ENCODE measurements around the gene NT5C2.
"Not testable (repeated sequence)": the region's sequence is repeated elsewhere in the genome, so short reads cannot be mapped to it uniquely, and the experiment has no call there.

NT5C2 gene

DNA sequence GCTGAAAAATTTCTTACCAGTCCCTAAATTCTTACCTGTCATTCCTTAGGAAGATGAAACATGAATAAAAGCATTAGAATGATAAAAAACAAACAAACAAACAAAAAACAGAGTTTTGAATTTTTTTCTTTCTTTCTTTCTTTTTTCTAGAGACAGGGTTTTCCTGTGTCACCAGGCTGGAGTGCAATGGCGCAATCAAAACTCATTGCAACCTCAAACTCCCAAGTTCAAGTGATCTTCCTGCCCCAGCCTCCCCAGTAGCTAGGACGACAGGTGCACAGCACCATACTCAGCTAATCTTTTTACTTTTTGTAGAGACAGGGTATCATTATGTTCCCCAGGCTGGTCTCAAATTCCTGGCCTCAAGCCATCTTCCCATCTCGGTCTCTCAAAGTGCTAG is 26.5 kb downstream of the NT5C2 start:
- in situ Hi-C loops (cut with MboI; ENCODE audit: low sequenced_read_pairs), result no loop called here

DNA sequence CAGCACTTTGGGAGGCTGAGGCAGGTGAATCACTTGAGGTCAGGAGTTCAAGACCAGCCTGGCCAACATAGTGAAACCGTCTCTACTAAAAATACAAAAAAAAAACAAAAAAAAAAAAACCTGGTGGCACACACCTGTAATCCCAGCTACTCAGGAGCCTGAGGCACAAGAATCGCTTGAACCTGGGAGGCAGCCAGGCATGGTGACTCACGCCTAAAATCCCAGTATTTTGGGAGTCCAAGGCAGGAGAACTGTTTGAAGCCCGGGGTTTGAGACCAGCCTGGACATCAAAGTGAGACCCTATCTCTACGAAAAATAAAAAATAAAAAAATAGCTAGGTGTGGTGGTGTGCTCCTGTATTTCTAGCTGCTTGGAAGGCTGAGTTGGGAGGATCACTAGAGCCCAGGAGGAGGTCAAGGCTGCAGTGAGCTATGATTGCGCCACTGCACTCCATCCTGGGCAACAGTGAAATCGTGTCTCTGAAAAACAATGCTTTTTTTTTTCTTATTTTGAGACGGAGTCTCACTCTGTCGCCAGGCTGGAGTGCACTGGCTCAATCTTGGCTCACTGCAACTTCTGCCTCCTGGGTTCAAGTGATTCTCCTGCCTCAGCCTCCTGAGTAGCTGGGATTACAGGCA is 29.2 kb downstream of the NT5C2 start:
- in situ Hi-C loops (cut with MboI; ENCODE audit: low sequenced_read_pairs), result not testable (repeated sequence)

DNA sequence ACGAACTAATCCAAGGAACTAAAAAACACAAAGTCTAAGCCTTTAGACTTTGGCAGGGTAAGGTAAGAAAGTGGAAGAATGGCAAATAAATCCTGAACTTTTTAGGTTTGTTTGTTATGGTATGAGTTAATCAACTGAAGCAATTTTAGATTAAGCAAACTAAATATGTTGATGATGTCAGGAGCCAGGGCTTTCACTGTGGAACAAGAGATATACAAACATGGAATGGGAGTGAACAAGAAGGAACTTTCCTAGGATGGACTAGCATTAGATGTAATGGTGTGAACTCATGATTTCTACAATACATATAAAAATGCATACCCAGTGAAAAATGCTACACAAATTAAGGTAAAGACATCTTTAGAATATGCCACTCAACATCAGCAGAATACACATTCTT is 35.8 kb downstream of the NT5C2 start:
- in situ Hi-C loops (cut with MboI; ENCODE audit: low sequenced_read_pairs), result no loop called here

DNA sequence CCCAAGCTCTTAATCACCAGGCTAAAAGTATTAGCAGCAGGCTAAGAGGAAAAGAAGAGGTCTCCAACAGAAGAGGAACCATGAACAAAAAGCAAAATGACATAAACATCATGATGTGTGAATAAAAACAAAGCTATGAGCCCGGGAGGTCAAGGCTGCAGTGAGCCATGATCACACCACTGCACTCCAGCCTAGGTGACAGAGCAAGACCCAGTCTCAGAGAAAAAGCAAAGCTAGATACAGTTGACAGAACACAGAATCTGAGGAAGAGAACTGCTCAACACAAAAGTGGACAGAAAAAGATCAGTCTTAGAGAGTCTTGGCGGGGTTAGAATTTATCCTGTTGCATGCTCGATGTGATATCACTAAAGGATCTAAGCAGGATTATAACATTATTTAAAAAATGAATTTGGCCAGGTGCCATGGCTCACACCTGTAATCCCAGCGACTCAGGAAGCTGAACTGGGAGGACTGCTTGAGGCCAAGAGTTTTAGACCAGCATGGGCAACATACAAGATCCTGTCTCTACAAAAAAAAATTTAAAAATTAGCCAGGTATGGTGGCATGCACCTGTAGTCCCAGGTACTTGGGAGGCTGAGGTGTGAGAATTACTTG is 37.5 kb downstream of the NT5C2 start:
- in situ Hi-C loops (cut with MboI; ENCODE audit: low sequenced_read_pairs), result no loop called here

DNA sequence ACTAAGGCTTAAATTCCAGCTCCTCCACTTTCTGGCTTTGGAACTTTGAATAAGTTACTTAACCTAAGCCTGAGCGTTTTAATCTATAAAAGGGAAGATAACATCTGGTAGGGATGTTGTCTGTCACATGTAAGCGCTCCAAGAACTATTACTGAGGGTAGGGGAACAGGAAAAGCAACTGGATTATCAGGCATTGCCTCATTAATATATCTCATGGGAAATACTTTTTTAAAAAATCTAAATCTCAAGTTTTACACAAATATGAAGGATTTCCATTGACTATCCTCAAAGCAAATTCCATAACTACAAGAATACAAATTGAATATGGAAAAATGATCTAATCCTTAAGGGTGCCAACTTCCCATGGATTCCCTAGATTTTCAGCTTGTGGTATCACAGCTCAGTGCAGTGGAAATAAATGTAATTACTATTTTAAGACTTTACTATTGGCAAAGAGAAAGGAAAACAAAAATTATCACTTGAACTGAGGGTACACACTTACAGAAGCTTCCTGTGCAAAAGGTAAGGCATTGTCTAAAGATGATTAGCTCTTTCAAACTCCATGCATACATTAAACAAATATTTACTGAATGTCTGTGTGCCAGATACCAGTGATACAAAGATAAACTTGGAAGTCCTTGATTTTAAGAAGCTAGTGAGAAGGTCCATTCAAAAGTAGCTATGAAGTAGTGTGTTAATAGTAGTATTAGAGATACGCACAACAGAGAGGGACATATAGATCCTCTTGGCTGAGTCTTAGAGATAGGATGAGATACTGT is 38.4 kb downstream of the NT5C2 start:
- in situ Hi-C loops (cut with MboI; ENCODE audit: low sequenced_read_pairs), result no loop called here

DNA sequence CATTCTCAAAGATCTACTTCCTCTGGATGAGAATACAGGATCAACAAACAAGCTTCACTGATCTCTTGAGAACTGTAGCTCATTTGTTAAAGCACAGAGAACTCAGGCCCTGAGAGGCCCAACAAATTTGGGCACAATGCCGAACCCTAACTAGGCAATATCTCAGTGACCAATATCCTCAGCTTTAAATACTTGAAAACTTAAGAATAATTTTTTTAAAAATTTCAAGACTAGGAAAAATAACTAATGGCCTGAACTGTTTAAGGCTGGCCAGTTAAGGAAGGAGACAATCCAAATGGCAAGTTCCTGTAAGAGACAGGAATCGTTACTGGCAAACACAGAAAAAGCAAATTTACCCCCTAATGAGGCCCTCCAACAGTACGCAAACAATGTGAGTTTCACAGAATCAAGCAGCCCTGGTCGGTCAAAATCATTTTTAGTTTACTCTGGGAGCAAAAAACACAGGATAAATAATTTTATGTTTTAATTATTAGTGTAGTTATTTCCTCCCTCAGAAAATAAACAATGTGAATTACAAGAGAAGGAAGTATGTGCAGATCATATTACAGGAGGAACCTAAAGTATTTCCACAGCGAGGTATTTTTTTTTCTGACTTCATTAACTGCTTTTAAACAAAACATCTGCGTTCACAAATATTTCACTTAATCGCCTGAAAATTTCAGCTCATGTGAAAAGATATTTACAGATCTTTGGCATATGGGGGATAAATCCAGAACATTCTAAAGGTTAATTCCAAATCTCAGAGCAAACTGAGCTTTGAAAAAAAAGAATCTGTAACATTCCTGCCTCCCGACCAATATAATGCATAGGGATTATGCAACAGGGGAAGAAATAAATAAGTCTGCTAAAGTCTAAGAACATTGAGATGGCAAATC is 39.5 kb downstream of the NT5C2 start:
- in situ Hi-C loops (cut with MboI; ENCODE audit: low sequenced_read_pairs), result no loop called here

DNA sequence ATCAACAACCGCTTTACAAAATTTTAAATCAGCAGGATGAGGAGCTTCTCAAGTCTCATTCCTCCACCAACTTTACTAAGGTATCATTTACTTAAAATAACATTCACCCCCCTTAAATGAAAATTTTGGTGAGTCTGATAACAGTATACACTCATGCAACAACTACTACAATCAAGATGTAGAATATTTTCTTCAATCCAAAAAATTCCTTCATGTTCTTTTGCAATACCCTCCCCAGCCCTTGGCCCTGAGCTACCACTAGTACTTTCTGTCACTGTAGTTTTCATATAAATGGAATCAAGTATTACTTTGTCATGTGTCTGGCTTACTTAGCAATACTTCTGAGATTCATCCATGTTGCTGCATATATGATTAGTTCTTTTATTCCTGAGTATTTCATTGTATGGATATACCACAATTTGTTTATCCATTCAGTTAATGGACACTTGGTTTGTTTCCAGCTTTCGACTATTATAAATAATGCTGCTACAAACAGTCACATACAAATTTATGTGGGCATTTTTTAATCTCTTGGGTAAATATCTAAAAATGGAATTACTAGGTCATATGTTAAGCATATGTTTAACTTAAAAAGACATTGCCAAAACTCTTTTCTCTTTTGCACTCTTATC is 43.0 kb downstream of the NT5C2 start:
- in situ Hi-C loops (cut with MboI; ENCODE audit: low sequenced_read_pairs), result no loop called here

DNA sequence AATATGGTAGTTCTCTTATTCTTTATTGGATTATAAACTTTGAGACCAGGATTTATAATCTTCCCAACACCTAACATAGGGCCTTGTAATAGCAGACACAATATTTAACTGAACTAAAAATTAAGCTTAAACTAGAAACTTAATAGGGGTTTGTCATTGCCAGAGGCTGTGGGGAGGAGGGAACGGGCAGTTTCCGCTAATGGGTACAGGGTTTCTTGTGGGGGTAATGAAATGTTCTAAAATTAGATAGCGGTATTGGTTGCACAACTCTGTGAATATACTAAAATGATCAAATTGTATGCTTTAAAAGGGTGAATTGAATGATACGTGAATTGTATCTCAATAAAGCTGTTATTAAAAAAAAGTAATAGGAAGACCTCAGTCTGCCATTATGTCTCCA is 45.4 kb downstream of the NT5C2 start:
- in situ Hi-C loops (cut with MboI; ENCODE audit: low sequenced_read_pairs), result no loop called here

DNA sequence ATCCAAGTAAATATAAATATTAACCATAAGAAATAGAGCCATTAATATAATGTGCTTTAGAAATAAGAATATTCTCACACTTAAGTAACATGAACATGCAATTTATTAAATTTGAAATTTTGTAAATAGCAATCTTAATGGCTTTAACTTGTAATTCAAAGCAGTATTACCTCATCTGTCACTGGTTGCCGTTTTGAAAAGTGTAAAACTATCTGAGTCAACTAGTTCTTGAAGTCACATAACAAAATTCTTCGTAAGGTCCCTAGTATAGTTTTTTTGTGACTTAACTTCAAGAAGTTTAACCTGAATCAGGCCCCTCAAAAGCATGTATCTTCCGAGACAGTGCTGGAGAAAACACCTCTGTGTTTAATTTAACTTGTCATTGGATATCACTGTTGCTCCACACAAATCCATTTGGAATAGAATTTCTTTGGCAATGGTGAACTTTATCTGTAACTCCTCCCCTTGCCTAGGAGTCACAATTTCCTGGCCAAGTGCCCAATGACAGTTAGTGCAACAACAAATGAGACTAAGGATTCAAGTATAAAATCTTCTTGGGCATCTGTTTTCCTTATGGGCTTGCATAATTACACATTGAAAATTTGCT is 47.1 kb downstream of the NT5C2 start:
- in situ Hi-C loops (cut with MboI; ENCODE audit: low sequenced_read_pairs), result no loop called here

DNA sequence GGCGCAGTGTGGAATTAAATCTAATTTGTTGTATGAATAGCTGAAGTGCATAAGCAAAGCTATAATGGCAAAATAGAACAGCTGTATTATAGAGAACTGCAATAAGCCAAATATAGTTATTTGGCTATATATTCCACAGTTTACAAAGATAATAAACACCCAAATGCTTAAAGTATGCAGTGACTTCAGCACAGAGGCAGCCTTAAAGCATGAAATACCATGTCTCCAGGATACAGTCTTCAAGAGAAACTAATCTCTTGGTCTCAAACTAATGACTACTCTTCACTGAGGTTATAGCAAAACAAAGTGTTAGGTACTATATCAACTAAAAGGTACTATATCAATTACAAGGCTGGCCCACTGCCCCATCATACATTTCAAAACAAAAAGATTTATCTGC is 48.0 kb downstream of the NT5C2 start:
- in situ Hi-C loops (cut with MboI; ENCODE audit: low sequenced_read_pairs), result no loop called here

DNA sequence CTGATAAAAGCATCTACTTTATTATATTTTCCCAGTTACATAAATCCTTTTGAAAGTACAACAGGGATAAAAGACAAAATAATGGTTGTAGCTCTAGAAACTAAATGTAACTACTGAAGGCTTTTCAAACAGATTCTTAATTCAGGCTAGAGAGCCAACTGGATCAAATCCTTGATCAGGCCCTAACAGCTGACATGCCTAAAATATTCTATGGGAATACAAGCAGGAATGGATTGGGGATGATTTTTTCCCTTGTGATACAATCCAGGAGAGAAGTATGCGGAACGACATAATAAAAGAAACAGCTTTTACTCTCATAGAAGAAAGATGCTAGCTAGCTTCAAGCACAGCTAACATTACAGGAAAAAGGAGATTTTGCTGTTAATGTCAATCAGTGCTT is 49.0 kb downstream of the NT5C2 start:
- in situ Hi-C loops (cut with MboI; ENCODE audit: low sequenced_read_pairs), result no loop called here

DNA sequence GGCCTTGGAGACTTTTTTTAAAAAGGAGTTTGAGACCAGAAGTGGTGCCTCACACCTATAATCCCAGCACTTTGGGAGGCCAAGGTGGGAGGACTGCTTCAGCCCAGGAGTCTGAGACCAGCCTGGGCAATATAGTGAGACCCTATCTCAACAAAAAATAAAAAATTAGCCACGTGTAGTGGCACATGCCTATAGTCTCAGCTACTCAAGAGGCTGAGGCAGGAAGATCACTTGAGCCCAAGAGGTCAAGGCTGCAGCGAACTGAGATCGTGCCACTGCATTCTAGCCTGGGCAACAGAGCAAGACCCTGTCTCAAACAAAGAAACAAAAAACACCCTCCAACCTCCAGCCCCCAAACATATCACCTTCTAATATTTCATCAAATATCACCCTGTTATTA is 49.4 kb downstream of the NT5C2 start:
- in situ Hi-C loops (cut with MboI; ENCODE audit: low sequenced_read_pairs), result not testable (repeated sequence)

DNA sequence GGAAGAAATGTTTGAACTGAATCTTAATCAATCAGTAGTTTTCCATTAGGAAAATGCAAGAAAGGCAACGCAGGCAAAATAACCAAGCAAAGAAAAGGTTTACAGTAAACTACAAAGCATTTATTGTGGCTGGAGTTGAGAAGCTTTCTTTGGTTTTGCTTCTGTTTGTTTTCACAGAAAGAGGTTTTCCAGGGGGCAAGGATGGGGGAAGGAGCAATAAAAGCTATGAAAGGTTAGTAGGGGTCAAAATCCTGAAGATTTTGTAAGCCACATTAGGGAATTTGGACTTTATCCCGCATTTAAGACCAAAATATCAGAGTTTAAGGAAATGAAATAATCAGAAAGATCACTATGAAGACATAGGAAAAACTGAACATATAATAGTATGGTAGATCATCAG is 51.1 kb downstream of the NT5C2 start:
- in situ Hi-C loops (cut with MboI; ENCODE audit: low sequenced_read_pairs), result no loop called here

DNA sequence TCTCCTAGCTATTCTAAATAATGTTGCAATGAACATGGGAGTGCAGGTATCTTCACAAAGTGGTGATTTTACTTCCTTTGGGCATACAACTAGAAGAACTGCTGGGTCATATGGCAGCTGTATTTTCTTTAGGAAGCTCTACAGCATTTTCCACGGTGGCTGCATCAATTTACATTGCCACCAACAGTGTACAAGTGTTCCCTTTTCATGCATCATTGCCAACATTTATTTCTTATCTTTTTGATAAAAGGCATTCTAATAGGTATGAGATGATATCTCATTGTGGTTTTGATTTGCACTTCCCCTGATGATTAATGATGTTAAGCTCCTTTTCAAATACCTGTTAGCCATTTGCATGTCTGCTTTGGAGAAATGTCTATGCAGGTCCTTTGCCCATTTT is 52.6 kb downstream of the NT5C2 start:
- in situ Hi-C loops (cut with MboI; ENCODE audit: low sequenced_read_pairs), result no loop called here

DNA sequence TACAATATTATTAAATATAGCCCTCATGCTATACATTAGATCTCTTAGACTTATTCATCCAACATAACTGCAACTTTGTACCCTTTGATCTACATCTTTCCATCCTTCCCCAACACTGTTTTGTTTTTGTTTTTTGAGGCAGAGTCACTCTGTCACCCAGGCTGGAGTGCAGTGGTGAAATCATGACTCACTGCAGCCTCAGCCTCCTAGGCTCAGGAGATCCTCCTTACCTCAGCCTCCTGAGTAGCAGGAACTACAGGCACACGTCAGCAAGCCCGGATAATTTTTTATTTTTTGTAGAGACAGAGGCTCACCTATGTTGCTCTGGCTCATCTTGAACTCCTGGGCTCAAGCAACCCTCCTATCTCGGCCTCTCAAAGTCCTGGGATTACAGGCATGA is 53.3 kb downstream of the NT5C2 start:
- in situ Hi-C loops (cut with MboI; ENCODE audit: low sequenced_read_pairs), result no loop called here

DNA sequence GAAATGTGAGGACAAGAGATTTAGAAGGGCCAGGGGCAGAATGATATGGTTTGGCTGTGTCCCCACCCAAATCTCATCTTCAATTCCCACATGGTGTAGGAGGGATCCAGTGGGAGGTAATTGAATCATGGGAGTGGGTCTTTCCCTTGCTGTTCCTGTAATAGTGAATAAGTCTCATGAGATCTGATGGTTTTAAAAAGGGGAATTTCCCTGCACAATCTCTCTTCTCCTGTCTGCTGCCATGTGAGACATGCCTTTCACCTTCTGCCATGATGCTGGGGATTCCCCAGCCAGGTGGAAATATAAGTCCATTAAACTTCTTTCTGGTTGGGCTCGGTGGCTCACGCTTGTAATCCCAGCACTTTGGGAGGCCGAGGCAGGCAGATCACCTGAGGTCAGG is 57.9 kb downstream of the NT5C2 start:
- in situ Hi-C loops (cut with MboI; ENCODE audit: low sequenced_read_pairs), result not testable (repeated sequence)

DNA sequence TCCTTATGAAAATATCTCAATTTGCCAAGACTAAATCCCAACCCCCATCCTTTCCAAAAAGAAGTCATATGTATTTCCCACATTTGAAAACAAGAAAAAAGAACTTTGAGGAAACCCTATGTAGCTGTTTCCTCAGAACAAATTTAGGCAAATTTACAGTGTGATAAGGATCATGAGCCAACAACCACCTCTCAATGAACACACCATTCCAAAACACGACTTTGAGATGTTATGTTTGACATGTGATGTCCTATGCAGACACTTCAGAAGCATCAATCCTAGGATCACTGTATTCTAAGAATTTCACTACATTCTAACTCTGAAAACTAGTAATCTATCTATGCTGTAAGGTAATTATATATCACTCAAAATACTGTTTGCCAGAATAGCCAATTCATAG is 62.2 kb downstream of the NT5C2 start:
- in situ Hi-C loops (cut with MboI; ENCODE audit: low sequenced_read_pairs), result no loop called here

DNA sequence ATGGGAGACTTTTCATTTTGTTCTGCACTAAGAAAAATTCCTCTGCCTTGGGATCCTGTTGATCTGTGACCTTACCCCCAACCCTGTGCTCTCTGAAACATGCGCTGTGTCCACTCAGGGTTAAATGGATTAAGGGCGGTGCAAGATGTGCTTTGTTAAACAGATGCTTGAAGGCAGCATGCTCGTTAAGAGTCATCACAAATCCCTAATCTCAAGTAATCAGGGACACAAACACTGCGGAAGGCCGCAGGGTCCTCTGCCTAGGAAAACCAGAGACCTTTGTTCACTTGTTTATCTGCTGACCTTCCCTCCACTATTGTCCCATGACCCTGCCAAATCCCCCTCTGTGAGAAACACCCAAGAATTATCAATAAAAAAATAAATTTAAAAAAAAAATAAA is 62.9 kb downstream of the NT5C2 start:
- in situ Hi-C loops (cut with MboI; ENCODE audit: low sequenced_read_pairs), result not testable (repeated sequence)

DNA sequence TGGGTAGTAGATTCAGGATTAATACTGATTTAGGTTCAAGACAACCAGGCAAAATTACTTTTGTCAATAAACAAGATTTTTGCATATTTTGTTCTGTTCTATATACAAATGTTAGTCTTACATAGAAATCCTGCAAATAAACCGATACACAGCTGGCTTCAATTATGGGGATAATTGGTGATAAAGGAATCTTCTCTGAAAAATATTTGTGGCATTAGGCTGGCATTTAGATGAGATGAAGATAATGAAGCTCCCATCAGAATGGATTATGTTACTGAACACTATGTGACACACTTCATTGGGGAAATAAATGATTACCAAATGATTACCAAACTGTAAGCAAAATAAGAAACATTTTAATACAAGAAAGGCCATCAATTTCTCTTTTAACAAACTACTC is 65.8 kb downstream of the NT5C2 start:
- in situ Hi-C loops (cut with MboI; ENCODE audit: low sequenced_read_pairs), result no loop called here
